Lower leg skin (tissue), 4 donors: ENCODE data around the gene MAFB. TPM values are rescaled to one million over a fixed set of nuclear protein-coding genes. Genes with fewer than 3 reads are reported as not detected.

ENCODE experiments used
- DNase-seq, 2 donors: peaks; one replicate each; pipeline ENCODE4 v3.0.0-alpha.2; 2019; ENCODE audit warnings: low spot score in 2 of 2
- H3K4me3 ChIP-seq: fragments of 200-600 bp; sonication (generic); 2 replicates; pipeline ENCODE4 v1.5.1; 2017; ENCODE audit warnings: mild to moderate bottlenecking, low read depth; ENCODE audit not compliant: poor library complexity, severe bottlenecking
- CTCF ChIP-seq, 3 donors: fragments of 450-650 bp; IDR thresholded peaks; one replicate each; pipeline ENCODE4 v1.5.1; 2016; ENCODE audit warnings: antibody characterized with exemption in 3 of 3, mild to moderate bottlenecking in 3 of 3, moderate library complexity in 2 of 3
- POLR2A ChIP-seq, 2 donors: fragments of 450-650 bp; IDR thresholded peaks; one replicate each; pipeline ENCODE4 v1.6.1; 2016 to 2017; ENCODE audit warnings: antibody characterized with exemption in 2 of 2, mild to moderate bottlenecking in 1 of 2, moderate library complexity in 1 of 2
- WGBS, 2 donors: methylation state at CpG; one replicate each; pipeline ENCODE4 v1.1.5; 2018; 5-methylcytosine and 5-hydroxymethylcytosine counted together
- intact Hi-C: fragments of 100-400 bp; cut with DNase I; formaldehyde crosslinking; loops from one replicate; pipeline ENCODE4 v1.15.0; 2023; ENCODE audit warnings: low total_unique reads
- total RNA-seq, 4 donors: library from RNA; depleted of rRNA; stranded (reverse); fragments of >200 nt; gene quantifications; one replicate each; pipeline ENCODE4 v1.1.0, GENCODE V29; 2016

The MAFB gene
- total RNA-seq, 4 donors from 2014 or later = 40.4 to 96.8 (median 60.8) TPM

GRCh38 chr20:40680161-40680959, 8.7 kb downstream of the MAFB start:
- no peak overlapping the region for H3K4me3 ChIP-seq
- TF ChIP-seq CTCF (IDR thresholded peaks at IDR 0.05) = no peak
- DNase-seq = no peak
- intact Hi-C loops = loop anchor here (10.0 kb wide), 1 partner anchor 426 kb away; no protein-coding TSS in a partner anchor
- 89 to 92% methylated on average over 2 of the region's 2 CpGs for WGBS, 2 donors

- TF ChIP-seq POLR2A (IDR thresholded peaks at IDR 0.05) (no peak), CTCF (IDR thresholded peaks at IDR 0.05) (no peak)
- H3K4me3 ChIP-seq = no peak overlapping the region
- DNase-seq = no peak
- WGBS, 2 donors = 76 to 89% methylated on average over 8 to 9 of the region's 9 CpGs
- intact Hi-C loops = no loop called here
These were observed 9.9 kb downstream of the MAFB start for GRCh38 chr20:40679184-40679583.

GRCh38 chr20:40678286-40678875, 10.7 kb downstream of the MAFB start:
- H3K4me3 ChIP-seq = no peak overlapping the region
- DNase-seq = no peak
- WGBS, 2 donors = 58 to 61% methylated on average over 3 of the region's 3 CpGs
- no peak for TF ChIP-seq CTCF (IDR thresholded peaks at IDR 0.05)
- intact Hi-C loops = no loop called here

- H3K4me3 ChIP-seq = no peak overlapping the region
- 83 to 89% methylated on average over 4 of the region's 4 CpGs for WGBS, 2 donors
- intact Hi-C loops = no loop called here
- no peak for DNase-seq
- TF ChIP-seq CTCF (IDR thresholded peaks at IDR 0.05) = no peak
- no peak for TF ChIP-seq POLR2A (IDR thresholded peaks at IDR 0.05)
These were observed 11.6 kb downstream of the MAFB start for GRCh38 chr20:40677343-40677924.

GRCh38 chr20:40676491-40677269, 12.4 kb downstream of the MAFB start:
- 56 to 69% methylated on average over 7 of the region's 7 CpGs for WGBS, 2 donors
- intact Hi-C loops = no loop called here
- H3K4me3 ChIP-seq = no peak overlapping the region
- no peak for DNase-seq
- TF ChIP-seq CTCF (IDR thresholded peaks at IDR 0.05) (no peak), POLR2A (IDR thresholded peaks at IDR 0.05) (no peak)
